ENCODE data around the gene INSR.
"Not testable (repeated sequence)": the region's sequence is repeated elsewhere in the genome, so short reads cannot be mapped to it uniquely, and the experiment has no call there.

INSR gene

DNA sequence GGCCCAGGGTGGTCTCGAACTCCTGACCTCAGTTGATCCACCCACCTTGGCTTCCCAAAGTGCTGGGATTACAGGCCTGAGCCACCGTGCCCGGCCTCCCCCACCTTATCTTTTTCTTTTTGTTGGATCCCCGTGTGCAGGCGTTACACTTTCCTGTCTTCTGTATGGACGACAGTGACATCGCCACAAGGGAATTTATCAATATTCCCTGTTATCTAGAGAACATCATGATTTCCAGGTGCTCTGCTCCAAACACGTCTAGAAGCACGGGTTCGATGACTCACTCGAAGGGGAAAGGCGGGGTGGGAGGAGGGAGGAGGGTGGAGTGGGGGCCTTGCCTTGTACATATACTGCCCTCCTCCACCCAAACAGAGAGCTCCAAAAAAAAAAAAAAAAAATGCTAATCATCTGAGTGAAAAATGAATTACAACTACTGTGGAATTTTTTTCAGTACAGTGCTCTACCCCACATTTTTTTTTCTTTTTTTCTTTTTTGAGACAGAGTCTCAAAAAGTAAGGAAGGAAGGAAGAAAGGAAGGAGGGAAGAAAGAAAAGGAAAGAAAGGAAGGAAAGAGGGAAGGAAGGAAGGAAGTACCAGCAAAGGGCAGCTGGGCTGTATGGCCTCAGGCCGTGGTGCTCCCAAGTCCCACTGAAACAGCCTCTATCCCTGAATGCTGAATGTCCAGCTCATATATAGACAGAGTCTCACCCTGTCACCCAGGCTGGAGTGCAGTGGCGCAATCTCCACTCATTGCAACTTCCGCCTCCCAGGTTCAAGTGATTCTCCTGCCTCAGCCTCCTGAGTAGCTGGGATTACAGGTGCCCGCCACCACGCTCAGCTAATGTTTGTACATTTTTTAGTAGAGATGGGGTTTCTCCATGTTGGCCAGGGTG, 36.8 kb downstream of the INSR start:
- no peak for DNase-seq

GRCh38 chr19:7255631-7256030, 38.6 kb downstream of the INSR start:
- no peak for DNase-seq

DNA sequence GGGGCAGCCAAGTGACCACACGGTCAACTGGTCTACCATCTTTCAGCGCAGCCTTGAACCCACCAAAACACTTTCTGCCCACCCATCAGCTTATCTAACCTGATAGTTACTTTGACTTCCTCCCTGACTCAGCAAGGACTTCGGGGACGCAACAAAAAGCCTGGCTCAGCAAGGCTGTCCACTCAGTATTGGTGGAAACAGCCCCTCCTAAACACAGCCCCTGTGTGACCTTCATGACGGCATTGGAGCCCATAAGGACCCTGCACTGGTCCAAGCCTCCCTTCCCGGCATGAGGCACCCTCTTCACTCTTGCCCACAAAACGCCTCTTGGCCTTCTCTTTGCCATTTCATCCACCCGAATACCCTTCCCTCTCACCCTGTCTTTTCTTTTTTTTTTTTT, 39.1 kb downstream of the INSR start:
- no peak for DNase-seq

DNA sequence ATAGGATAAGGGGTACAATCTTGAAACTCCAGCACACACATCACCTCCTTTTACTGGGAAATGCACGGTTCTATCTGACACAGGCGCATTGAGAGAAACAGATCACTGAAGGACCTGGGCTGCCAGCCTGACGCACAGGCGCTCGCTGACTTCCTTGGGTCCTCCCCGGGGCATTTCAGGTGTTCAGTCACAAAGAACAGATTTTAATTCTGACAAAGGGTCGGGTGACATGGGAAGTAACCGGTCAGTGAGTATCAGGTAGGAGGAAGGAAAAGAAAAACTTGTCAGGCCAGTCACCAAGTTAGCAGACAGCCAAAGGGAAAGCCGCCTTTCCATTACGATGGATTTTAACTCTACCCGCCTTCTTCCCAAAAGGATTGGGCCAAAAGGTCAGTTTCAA, 39.6 kb downstream of the INSR start:
- no peak for DNase-seq

DNA sequence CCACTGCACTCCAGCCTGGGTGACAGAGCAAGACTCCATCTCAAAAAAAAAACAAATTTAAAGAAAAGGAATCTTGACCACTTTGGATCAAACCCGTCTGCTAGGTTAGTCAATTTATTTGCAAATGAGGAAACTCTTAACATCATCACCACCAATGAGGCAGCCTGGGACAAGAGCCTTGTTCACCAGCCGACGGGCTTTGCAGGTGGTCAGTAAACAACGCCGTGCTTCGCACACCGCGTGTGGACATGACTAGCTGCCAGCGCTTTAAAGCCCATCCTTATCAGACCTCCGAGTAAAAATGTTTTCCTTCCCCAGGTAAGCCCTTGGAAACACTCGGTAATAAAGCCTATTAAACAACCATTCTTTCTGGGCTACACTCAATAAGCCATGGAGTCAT, 41.9 kb downstream of the INSR start:
- no peak for DNase-seq

- no peak for DNase-seq
These were observed 42.7 kb downstream of the INSR start for GRCh38 chr19:7251494-7251893.

DNA sequence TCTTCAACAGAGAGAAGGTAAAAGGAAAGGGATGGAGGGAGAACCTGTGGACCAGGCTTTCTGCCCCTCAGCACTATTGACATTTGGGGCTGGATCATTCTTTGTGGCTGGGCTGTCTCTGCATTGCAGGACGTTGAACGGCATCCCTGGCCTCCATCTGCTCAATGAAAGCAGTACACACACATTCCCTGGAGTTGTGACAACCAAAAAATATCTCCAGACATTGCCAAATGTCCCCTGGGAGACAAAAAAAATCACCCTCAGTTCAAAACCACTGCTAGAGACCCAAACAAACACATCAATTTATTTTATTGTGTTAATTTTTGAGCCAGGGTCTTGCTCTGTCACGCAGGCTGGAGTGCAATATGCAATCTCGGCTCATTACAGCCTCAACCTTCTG, 43.3 kb downstream of the INSR start:
- no peak for DNase-seq

GRCh38 chr19:7250057-7250596, 44.1 kb downstream of the INSR start:
- DNase-seq: no peak

- DNase-seq: no peak
These were observed 47.1 kb downstream of the INSR start for GRCh38 chr19:7247155-7247554.

GRCh38 chr19:7246601-7247000, 47.6 kb downstream of the INSR start:
- DNase-seq: no peak

- no peak for DNase-seq
These were observed 51.5 kb downstream of the INSR start for GRCh38 chr19:7242601-7243258.

GRCh38 chr19:7238051-7238450, 56.2 kb downstream of the INSR start:
- no peak for DNase-seq

- DNase-seq: no peak
These were observed 58.1 kb downstream of the INSR start for GRCh38 chr19:7236153-7236552.

- no peak for DNase-seq
These were observed 63.4 kb downstream of the INSR start for GRCh38 chr19:7230826-7231225.

DNA sequence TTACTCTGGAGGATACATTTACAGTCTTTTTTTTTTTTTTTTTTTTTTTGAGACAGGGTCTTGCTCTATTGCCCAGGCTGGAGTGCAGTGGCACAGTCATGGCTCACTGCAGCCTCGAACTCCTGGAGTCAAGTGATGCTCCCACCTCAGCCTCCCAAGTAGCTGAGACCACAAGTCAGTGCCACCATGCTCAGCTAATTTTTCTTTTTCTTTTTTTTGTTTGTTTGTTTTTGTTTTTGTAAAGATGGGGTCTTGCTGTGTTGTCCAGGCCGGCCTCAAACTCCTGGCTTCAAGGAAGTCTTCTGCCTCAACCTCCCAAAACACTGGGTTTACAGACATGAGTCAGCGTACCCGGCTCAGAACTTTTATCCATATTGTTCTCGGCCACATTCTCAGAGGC, 64.5 kb downstream of the INSR start:
- no peak for DNase-seq

DNA sequence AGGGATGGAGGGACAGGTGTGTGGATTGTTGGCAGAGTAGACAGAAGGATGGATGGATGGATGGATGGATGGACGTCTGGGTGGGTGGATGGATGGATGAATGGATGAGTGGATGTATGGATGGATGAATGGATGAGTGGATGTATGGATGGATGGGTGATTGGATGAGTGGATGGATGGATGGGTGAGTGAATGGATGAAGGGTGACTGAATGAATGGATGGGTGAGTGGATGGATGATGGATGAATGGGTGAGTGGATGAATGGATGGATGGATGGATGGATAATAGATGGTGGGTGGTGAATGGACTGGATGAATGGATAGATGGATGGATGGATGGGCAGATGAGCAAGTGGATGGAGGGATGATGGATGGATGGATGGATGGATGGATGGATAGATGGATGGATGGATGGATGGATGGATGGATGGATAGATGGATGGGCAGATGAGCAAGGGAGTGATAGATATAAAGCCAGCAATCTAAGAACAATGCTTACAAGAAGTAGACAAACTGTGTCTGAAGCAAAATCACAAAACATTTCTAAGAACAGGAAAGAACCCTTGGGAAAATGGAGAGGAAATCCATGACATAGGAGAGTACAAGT, 65.2 kb downstream of the INSR start:
- no peak for DNase-seq

DNA sequence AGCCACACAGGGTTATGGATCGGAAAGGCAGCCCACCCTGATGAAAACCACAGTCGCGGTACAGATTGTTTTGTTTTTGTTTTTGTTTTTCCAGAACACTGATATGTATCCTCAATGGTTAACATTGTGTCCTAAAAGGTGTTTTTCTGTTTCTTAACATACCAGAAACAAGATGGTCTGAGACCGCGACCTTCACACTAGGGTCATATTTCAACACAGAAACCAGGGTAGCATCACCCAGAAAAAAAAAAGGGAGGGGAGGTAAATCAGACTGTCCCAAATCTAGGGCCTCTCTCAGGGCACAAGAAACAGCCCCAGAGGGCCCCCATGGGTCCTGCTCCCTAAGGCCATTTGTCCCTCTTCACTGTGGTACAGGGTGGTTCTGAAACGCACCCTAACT, 66.5 kb downstream of the INSR start:
- DNase-seq: no peak

DNA sequence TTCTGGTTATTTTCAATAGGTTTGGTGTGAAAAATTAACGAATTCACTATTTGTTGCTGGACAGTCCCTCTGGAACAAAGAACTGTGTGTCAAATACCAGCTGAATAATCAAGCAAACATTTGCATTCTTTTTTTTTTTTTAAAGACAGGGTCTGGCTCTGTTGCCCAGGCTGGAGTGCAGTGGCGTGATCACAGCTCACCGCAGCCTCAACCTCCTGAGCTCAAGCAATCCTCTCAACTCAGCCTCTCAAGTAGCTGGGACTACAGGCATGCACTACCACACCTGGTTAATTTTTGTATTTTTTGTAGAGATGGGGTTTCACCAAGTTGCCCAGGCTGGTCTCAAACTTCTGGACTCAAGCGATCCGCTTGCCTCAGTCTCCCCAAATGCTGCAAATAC, 67.1 kb downstream of the INSR start:
- DNase-seq: not testable (repeated sequence)

DNA sequence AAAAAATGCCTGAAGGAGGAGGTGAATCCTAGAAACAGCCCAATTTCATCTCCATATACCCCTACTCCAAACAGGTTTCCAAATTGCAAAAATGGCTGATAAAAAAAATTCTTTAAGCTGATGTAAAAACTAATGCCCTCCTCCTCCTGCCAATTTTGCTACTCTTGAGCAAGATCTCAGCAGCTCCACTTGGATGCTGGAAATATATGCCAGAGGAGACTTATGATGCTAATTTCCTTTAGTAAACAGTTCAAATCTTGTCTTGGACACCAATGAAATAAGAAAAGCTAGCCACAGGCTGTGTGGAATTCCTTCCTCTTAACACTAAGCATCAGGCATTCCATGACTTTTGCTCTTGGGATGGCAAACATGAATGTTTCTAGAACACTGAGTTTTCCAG, 67.5 kb downstream of the INSR start:
- DNase-seq: no peak

GRCh38 chr19:7225741-7226140, 68.5 kb downstream of the INSR start:
- no peak for DNase-seq

DNA sequence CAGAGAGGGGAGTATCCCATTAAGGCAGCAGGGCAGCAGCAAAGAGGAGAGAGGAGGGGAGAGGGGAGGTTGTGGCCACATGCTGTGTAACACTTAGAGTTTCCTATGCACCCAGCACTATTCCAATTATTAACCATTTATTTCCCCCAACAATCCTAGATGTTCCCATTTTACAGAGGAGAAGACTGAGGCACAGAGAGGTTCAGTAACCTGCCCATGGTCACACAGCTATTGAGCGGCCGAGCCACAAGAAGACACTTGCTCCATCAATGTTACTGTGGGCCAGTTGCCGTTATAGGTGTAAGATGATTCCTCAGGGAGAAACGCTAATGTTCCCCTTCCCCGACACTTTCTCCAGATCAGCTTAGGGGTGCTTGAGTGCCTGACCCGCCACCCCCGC, 69.2 kb downstream of the INSR start:
- DNase-seq: no peak

GRCh38 chr19:7224209-7224686, 70.0 kb downstream of the INSR start:
- no peak for DNase-seq

DNA sequence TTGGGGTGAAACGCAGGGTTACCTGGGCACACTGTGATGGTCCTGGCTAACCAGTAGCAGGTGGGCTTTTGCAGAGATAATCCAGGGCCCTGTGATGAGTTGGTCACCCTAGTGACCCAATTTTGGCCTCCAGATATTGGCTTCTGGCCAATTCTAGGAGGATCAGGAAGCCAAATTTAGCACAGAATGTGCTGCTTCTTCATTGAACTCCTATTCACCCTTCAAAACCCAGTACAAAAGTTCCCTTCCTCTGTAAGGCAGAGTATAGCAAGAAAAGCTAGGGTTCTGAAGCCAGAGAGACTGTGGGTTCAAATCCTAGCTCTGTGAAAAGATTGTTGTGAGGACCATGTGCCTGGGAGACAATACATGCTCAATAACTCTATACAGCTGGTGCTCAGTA, 70.8 kb downstream of the INSR start:
- DNase-seq: no peak

DNA sequence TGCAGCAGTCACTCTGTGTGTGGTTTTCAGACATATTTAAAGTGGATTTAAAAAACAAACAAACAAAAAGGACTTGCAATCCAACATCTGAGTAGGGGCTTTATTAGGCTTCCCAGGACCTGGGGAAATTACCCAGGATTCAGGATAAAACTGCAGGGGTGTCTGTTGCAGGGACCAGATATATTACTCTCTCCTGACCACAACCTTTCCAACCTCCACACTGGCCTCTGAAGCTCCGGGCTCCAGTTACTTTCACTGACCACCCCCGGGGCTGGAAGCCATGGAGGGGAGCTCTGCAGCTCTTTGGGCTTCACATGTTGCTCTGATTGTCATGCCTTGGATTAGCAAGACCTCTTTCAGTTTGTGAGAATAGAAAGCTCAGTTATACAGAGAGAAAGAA, 75.2 kb downstream of the INSR start:
- no peak for DNase-seq
